Activated CD4-positive, alpha-beta T cell treated with anti-CD3 and anti-CD28 coated beads, Interleukin-2, amount 10 ng/mL, durations not matched to agents 7 days and 5 days (primary cell): ENCODE measurements around the gene WDR64. TPM values are rescaled to one million over a fixed set of nuclear protein-coding genes. Genes with fewer than 3 reads are reported as not detected.
"Not testable (repeated sequence)": the region's sequence is repeated elsewhere in the genome, so short reads cannot be mapped to it uniquely, and the experiment has no call there.

Experiments
- CTCF ChIA-PET: fragments of 350-600 bp; sonication (Branson Sonifier 250); formaldehyde crosslinking; loops from one replicate; lab custom pipeline; 2021; ENCODE audit warnings: antibody characterized with exemption; lab: Charles Lee
- POLR2A ChIA-PET: fragments of 350-600 bp; sonication (Branson Sonifier 250); formaldehyde crosslinking; loops from one replicate; lab custom pipeline; 2021; ENCODE audit warnings: antibody characterized with exemption; lab: Charles Lee
- DNase-seq: peaks from one replicate; pipeline ENCODE4 v3.0.0-alpha.2; 2020
- H3K27ac Mint-ChIP-seq: one replicate; pipeline ENCODE4 v1.8.0; 2021; ENCODE audit warnings: mild to moderate bottlenecking, moderate library complexity, mixed read lengths
- H3K27me3 Mint-ChIP-seq: one replicate; pipeline ENCODE4 v1.8.0; 2021; ENCODE audit warnings: mixed read lengths
- H3K36me3 Mint-ChIP-seq: one replicate; pipeline ENCODE4 v1.8.0; 2021; ENCODE audit warnings: low read depth, mixed read lengths
- H3K4me1 Mint-ChIP-seq: one replicate; pipeline ENCODE4 v1.8.0; 2021; ENCODE audit warnings: mixed read lengths
- H3K4me3 Mint-ChIP-seq: one replicate; pipeline ENCODE4 v1.8.0; 2021; ENCODE audit warnings: mild to moderate bottlenecking, moderate library complexity, mixed read lengths
- H3K9me3 Mint-ChIP-seq: one replicate; pipeline ENCODE4 v1.8.0; 2021; ENCODE audit warnings: mixed read lengths
- total RNA-seq, 2 experiments: library from RNA; stranded (reverse); gene quantifications; one replicate each; pipeline ENCODE4 v1.2.3, GENCODE V29; 2021

The WDR64 gene
- total RNA-seq, 2 experiments from 2014 or later, result 0.21 to 0.22 TPM

GRCh38 chr1:241678536-241678935, 26.5 kb downstream of the WDR64 start:
- ChIA-PET CTCF (no interaction called here), POLR2A (no interaction called here)
- no peak overlapping the region for H3K4me3 Mint-ChIP-seq
- no peaks in the 10 kb centered on the region for H3K36me3 Mint-ChIP-seq
- peaks cover 18% of the 10 kb centered on the region for H3K4me1 Mint-ChIP-seq
- H3K27me3 Mint-ChIP-seq, result peaks cover 1% of the 10 kb centered on the region
- H3K27ac Mint-ChIP-seq, result no peak overlapping the region
- no peak for DNase-seq
- H3K9me3 Mint-ChIP-seq, result no peaks in the 10 kb centered on the region

- no peak overlapping the region for H3K4me3 Mint-ChIP-seq
- no peaks in the 10 kb centered on the region for H3K36me3 Mint-ChIP-seq
- ChIA-PET CTCF (no interaction called here), POLR2A (no interaction called here)
- peaks cover 1% of the 10 kb centered on the region for H3K27me3 Mint-ChIP-seq
- H3K9me3 Mint-ChIP-seq, result no peaks in the 10 kb centered on the region
- H3K4me1 Mint-ChIP-seq, result peaks cover 18% of the 10 kb centered on the region
- no peak for DNase-seq
- H3K27ac Mint-ChIP-seq, result no peak overlapping the region
These were observed 27.3 kb downstream of the WDR64 start for GRCh38 chr1:241679404-241679803.

GRCh38 chr1:241679961-241680360, 27.9 kb downstream of the WDR64 start:
- Mint-ChIP-seq H3K36me3 (no peaks in the 10 kb centered on the region), H3K4me1 (peaks cover 18% of the 10 kb centered on the region), H3K27ac (no peak overlapping the region), H3K9me3 (no peaks in the 10 kb centered on the region), H3K27me3 (peaks cover 1% of the 10 kb centered on the region), H3K4me3 (no peak overlapping the region)
- CTCF ChIA-PET, result no interaction called here
- POLR2A ChIA-PET, result no interaction called here
- DNase-seq, result no peak

GRCh38 chr1:241681861-241682448, 29.9 kb downstream of the WDR64 start:
- POLR2A ChIA-PET, H3K9me3 Mint-ChIP-seq, H3K4me3 Mint-ChIP-seq, CTCF ChIA-PET, DNase-seq, H3K36me3 Mint-ChIP-seq, H3K27ac Mint-ChIP-seq, H3K27me3 Mint-ChIP-seq, H3K4me1 Mint-ChIP-seq: not testable (repeated sequence)

- ChIA-PET CTCF (no interaction called here), POLR2A (no interaction called here)
- no peak overlapping the region for H3K27ac Mint-ChIP-seq
- no peak for DNase-seq
- no peaks in the 10 kb centered on the region for H3K9me3 Mint-ChIP-seq
- H3K4me1 Mint-ChIP-seq, result peaks cover 2% of the 10 kb centered on the region
- no peak overlapping the region for H3K4me3 Mint-ChIP-seq
- H3K27me3 Mint-ChIP-seq, result peaks cover 3% of the 10 kb centered on the region
- no peaks in the 10 kb centered on the region for H3K36me3 Mint-ChIP-seq
These were observed 30.8 kb downstream of the WDR64 start for GRCh38 chr1:241682921-241683320.

GRCh38 chr1:241684108-241684507, 32.0 kb downstream of the WDR64 start:
- POLR2A ChIA-PET, result no interaction called here

GRCh38 chr1:241688940-241689368, 36.9 kb downstream of the WDR64 start:
- H3K4me1 Mint-ChIP-seq, result no peaks in the 10 kb centered on the region

More at GRCh38 chr1:241684108-241684507, 32.0 kb downstream of the WDR64 start:
- no peaks in the 10 kb centered on the region for H3K4me1 Mint-ChIP-seq
- CTCF ChIA-PET, result no interaction called here
- H3K4me3 Mint-ChIP-seq, result no peak overlapping the region
- no peak for DNase-seq
- H3K27ac Mint-ChIP-seq, result no peak overlapping the region
- peaks cover 3% of the 10 kb centered on the region for H3K27me3 Mint-ChIP-seq
- H3K9me3 Mint-ChIP-seq, result no peaks in the 10 kb centered on the region
- H3K36me3 Mint-ChIP-seq, result no peaks in the 10 kb centered on the region

GRCh38 chr1:241695246-241696171, 43.4 kb downstream of the WDR64 start:
- Mint-ChIP-seq H3K4me1 (no peaks in the 10 kb centered on the region), H3K9me3 (no peaks in the 10 kb centered on the region), H3K36me3 (no peaks in the 10 kb centered on the region), H3K27ac (no peak overlapping the region), H3K4me3 (no peak overlapping the region), H3K27me3 (peaks cover 11% of the 10 kb centered on the region)
- CTCF ChIA-PET, result no interaction called here
- DNase-seq, result no peak
- POLR2A ChIA-PET, result no interaction called here

More at GRCh38 chr1:241688940-241689368, 36.9 kb downstream of the WDR64 start:
- Mint-ChIP-seq H3K9me3 (no peaks in the 10 kb centered on the region), H3K4me3 (no peak overlapping the region), H3K36me3 (no peaks in the 10 kb centered on the region), H3K27ac (no peak overlapping the region), H3K27me3 (peaks cover 9% of the 10 kb centered on the region)
- ChIA-PET CTCF (no interaction called here), POLR2A (no interaction called here)
- no peak for DNase-seq

- Mint-ChIP-seq H3K9me3 (peaks cover 2% of the 10 kb centered on the region), H3K4me1 (peaks cover 3% of the 10 kb centered on the region), H3K27ac (no peak overlapping the region), H3K27me3 (peaks cover 12% of the 10 kb centered on the region), H3K4me3 (no peak overlapping the region), H3K36me3 (no peaks in the 10 kb centered on the region)
- ChIA-PET CTCF (no interaction called here), POLR2A (no interaction called here)
- no peak for DNase-seq
These were observed 44.2 kb downstream of the WDR64 start for GRCh38 chr1:241696172-241696814.

GRCh38 chr1:241696815-241697639, 44.9 kb downstream of the WDR64 start:
- CTCF ChIA-PET, result no interaction called here
- DNase-seq, result no peak

GRCh38 chr1:241697640-241698018, 45.5 kb downstream of the WDR64 start:
- Mint-ChIP-seq H3K4me3 (no peak overlapping the region), H3K27me3 (peaks cover 12% of the 10 kb centered on the region), H3K27ac (no peak overlapping the region), H3K9me3 (peaks cover 2% of the 10 kb centered on the region), H3K4me1 (peaks cover 7% of the 10 kb centered on the region), H3K36me3 (no peaks in the 10 kb centered on the region)
- CTCF ChIA-PET, result no interaction called here
- POLR2A ChIA-PET, result no interaction called here
- no peak for DNase-seq

More at GRCh38 chr1:241696815-241697639, 44.9 kb downstream of the WDR64 start:
- Mint-ChIP-seq H3K27me3 (peaks cover 12% of the 10 kb centered on the region), H3K9me3 (peaks cover 2% of the 10 kb centered on the region), H3K4me3 (no peak overlapping the region), H3K36me3 (no peaks in the 10 kb centered on the region), H3K4me1 (peaks cover 7% of the 10 kb centered on the region), H3K27ac (no peak overlapping the region)
- POLR2A ChIA-PET, result no interaction called here

- ChIA-PET CTCF (no interaction called here), POLR2A (no interaction called here)
- H3K9me3 Mint-ChIP-seq, result peaks cover 2% of the 10 kb centered on the region
- H3K27ac Mint-ChIP-seq, result no peak overlapping the region
- no peak for DNase-seq
- H3K4me1 Mint-ChIP-seq, result peaks cover 7% of the 10 kb centered on the region
- H3K27me3 Mint-ChIP-seq, result peaks cover 9% of the 10 kb centered on the region
- H3K36me3 Mint-ChIP-seq, result no peaks in the 10 kb centered on the region
- no peak overlapping the region for H3K4me3 Mint-ChIP-seq
These were observed 46.1 kb downstream of the WDR64 start for GRCh38 chr1:241698177-241698576.
